ENCODE measurements around the gene PWP2. TPM values are rescaled to one million over a fixed set of nuclear protein-coding genes. Genes with fewer than 3 reads are reported as not detected.
"Not testable (repeated sequence)": the region's sequence is repeated elsewhere in the genome, so short reads cannot be mapped to it uniquely, and the experiment has no call there.

PWP2 gene
- 11.0 and 13.7 TPM in 2 replicates for total RNA-seq

DNA sequence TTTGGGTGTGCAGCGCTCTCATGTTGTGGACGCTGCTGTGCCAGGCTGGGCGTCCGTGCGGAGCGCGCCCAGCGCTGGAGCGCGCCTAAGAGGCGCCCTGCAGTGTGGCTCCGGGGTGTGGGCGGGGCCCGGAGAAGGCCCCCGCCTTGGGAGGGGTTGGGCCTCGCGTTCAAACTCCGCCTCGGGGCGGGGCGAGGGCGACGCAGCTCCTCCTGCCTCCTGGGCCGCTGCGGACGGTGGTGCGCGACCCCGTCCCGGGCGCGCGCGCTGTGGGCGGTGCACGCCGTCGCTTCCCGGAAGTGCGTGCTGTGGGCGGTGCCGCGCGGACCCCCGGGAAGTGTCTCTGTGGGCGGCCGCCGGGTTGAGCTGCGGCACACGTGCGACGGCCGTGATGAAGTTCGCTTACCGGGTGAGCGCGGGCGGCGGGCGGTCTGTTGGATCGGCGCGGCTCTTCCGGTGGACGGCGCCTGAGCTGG lies at the start of gene PWP2:
PWP2 (plus strand) TSS at position 374 of the 476 bp plus-strand sequence; CDS start at position 392, 18 bp downstream.
- H3K27me3 Mint-ChIP-seq (ENCODE audit: low read depth); H3K9me3 Mint-ChIP-seq; H3K36me3 Mint-ChIP-seq (ENCODE audit: low read depth); H3K27ac Mint-ChIP-seq; intact Hi-C loops (cut with micrococcal nuclease); H3K4me1 Mint-ChIP-seq (ENCODE audit: low read depth): not testable (repeated sequence)
- DNase-seq (ENCODE audit: low spot score) = peak; percentile 40
- peak within 1 kb of the TSS; percentile 51 for H3K4me3 Mint-ChIP-seq (ENCODE audit: low read depth)

DNA sequence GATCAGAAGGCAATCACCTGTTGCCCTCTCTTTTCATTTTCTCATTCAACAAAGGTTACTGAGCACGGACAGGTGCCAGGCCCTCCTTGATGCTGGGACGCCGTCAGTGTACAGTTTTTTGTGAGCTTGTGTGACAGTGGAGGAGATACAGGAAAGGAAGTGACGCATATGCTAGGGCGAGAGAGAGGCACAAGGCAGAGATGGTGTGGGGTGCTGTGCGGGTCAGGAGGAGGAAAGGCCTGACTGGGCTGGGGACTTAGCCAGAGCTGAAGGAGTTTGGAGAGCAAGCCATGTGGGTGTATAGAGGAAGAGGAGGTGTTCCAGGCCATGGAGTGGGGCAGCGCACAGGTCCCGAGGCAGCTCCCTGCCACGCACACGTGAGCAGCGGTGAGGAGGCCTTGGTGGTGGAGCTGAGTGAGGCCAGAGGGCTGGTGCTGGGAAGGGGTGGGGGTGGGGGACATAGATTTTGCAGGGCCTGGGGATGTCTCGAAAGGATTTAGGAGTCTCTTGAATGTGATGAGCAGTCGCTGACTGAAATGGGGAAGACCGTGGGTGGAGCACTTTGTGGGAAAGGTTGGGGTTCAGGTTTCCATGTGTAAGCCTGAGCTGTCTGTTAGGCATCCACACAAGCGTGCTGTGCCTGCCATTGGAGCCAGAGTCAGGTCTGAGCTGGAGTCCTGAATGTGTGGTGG lies 49.1 kb upstream of the PWP2 start:
- intact Hi-C loops (cut with micrococcal nuclease) = no loop called here
- H3K36me3 Mint-ChIP-seq (ENCODE audit: low read depth) = peaks cover 66% of the 10 kb centered on the region

DNA sequence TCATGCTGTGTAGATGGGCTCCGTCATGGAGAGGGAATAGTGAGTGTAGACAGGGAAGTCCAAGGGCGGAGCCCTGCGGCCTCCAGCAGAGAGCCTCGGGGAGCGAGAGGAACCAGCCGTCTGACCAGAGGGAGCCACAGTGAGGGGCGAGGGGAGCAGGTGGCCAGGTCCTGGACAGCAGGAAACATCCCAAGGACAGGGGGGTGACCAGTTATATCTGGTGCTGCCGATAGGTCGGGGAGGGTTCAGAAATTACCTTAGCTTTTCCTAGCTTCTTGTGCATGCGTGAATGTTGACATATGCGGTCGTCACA lies 48.6 kb upstream of the PWP2 start:
- no peak for DNase-seq (ENCODE audit: low spot score)
- no peaks in the 10 kb centered on the region for H3K27me3 Mint-ChIP-seq (ENCODE audit: low read depth)

More for the DNA sequence above, 49.1 kb upstream of the PWP2 start:
- Mint-ChIP-seq H3K27ac (peak overlapping the region; percentile 90), H3K9me3 (no peaks in the 10 kb centered on the region), H3K4me3 (ENCODE audit: low read depth) (peak overlapping the region; percentile 51), H3K27me3 (ENCODE audit: low read depth) (no peaks in the 10 kb centered on the region), H3K4me1 (ENCODE audit: low read depth) (peaks cover 36% of the 10 kb centered on the region)
- DNase-seq (ENCODE audit: low spot score) = no peak

GRCh38 chr21:44058981-44059380 lies 48.2 kb upstream of the PWP2 start:
- H3K36me3 Mint-ChIP-seq (ENCODE audit: low read depth) = peaks cover 68% of the 10 kb centered on the region
- peaks cover 34% of the 10 kb centered on the region for H3K4me1 Mint-ChIP-seq (ENCODE audit: low read depth)
- peak overlapping the region; percentile 90 for H3K27ac Mint-ChIP-seq
- DNase-seq (ENCODE audit: low spot score) = no peak
- H3K27me3 Mint-ChIP-seq (ENCODE audit: low read depth) = no peaks in the 10 kb centered on the region
- intact Hi-C loops (cut with micrococcal nuclease) = no loop called here
- no peak overlapping the region for H3K4me3 Mint-ChIP-seq (ENCODE audit: low read depth)
- no peaks in the 10 kb centered on the region for H3K9me3 Mint-ChIP-seq

More for the DNA sequence above, 48.6 kb upstream of the PWP2 start:
- H3K36me3 Mint-ChIP-seq (ENCODE audit: low read depth) = peaks cover 67% of the 10 kb centered on the region
- peak overlapping the region; percentile 90 for H3K27ac Mint-ChIP-seq
- peak overlapping the region; percentile 51 for H3K4me3 Mint-ChIP-seq (ENCODE audit: low read depth)
- no peaks in the 10 kb centered on the region for H3K9me3 Mint-ChIP-seq
- peaks cover 35% of the 10 kb centered on the region for H3K4me1 Mint-ChIP-seq (ENCODE audit: low read depth)
- intact Hi-C loops (cut with micrococcal nuclease) = no loop called here

DNA sequence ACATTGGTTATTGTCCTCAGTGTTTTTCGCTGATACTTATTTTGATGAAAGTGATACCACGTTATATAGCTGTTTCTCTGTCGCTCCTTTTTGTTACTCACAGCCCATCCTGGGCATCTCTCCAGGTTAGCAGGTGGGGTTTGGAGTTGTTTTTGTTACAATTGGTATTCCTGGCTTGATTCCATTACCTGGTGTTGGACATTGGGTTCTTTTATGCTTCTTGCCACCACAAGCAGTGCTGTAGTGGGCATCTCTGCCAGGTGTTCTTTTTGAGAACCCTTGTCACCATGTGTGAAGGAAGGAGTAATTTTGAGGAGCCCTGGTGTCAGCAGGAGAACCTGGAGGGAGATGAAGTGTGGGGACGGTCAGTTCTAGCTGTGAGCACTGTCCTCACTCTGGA lies 47.5 kb upstream of the PWP2 start:
- DNase-seq (ENCODE audit: low spot score) = no peak
- Mint-ChIP-seq H3K36me3 (ENCODE audit: low read depth) (peaks cover 70% of the 10 kb centered on the region), H3K4me3 (ENCODE audit: low read depth) (no peak overlapping the region), H3K27ac (no peak overlapping the region), H3K4me1 (ENCODE audit: low read depth) (peaks cover 35% of the 10 kb centered on the region), H3K9me3 (no peaks in the 10 kb centered on the region), H3K27me3 (ENCODE audit: low read depth) (no peaks in the 10 kb centered on the region)
- intact Hi-C loops (cut with micrococcal nuclease) = no loop called here

DNA sequence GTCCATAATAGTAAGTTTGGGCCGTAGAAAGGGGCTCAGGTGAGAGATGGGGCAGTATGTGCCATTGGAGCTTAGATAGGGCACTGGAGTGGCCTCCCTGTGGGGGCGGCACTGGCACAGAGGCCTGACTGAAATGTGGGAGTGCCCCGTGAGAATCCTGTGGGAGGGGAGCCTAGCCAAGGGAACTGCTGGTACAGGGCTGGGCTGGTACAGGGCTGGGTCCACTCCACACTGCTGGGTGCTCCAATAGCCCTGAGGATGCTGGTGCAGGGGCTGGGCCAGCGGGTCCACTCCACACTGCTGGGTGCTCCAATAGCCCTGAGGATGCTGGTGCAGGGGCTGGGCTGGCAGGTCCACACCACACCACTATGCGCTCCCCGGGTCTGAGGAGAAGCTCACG lies 44.8 kb upstream of the PWP2 start:
- Mint-ChIP-seq H3K36me3 (ENCODE audit: low read depth) (peaks cover 73% of the 10 kb centered on the region), H3K9me3 (no peaks in the 10 kb centered on the region), H3K4me1 (ENCODE audit: low read depth) (peaks cover 46% of the 10 kb centered on the region), H3K27ac (no peak overlapping the region), H3K4me3 (ENCODE audit: low read depth) (no peak overlapping the region), H3K27me3 (ENCODE audit: low read depth) (no peaks in the 10 kb centered on the region)
- DNase-seq (ENCODE audit: low spot score) = no peak
- intact Hi-C loops (cut with micrococcal nuclease) = no loop called here

DNA sequence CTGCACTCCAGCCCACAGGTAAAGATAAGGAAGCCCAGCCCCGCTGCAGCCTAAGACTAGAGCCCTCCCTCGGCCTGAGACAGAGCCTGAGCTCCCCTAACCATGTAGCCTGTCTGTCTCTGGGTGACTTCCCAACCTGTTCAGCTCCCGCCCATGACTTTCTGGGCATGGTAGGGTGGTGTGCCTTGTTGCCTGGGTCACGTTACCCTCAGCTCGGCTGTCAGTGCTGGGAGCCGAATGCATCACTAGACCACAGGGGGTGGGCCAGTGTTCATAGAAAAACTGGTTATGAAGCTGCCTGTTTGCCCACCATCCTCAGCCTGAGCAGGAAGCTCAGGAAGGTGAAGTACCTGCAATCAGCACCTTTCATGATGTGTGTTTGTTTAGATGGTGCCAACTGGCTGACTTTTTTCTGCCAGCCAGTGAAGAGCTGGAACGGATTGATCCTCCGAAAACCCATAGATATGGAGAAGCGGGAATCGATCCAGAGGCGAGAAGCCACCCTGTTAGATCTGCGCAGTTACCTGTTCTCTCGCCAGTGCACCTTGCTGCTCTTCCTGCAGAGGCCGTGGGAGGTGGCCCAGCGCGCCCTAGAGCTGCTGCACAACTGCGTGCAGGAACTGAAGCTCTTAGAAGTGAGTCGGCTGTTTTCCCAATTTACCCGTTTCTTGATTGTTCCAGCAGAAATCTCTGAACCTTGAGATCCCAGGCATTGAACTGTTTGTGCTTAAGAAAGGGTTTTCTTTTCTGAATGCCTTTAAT lies 43.9 kb upstream of the PWP2 start:
- DNase-seq (ENCODE audit: low spot score) = no peak
- Mint-ChIP-seq H3K27ac (peak overlapping the region; percentile 55), H3K36me3 (ENCODE audit: low read depth) (peaks cover 72% of the 10 kb centered on the region), H3K9me3 (no peaks in the 10 kb centered on the region), H3K4me1 (ENCODE audit: low read depth) (peaks cover 40% of the 10 kb centered on the region), H3K4me3 (ENCODE audit: low read depth) (no peak overlapping the region), H3K27me3 (ENCODE audit: low read depth) (no peaks in the 10 kb centered on the region)
- intact Hi-C loops (cut with micrococcal nuclease) = no loop called here

- H3K36me3 Mint-ChIP-seq (ENCODE audit: low read depth) = peaks cover 69% of the 10 kb centered on the region
- DNase-seq (ENCODE audit: low spot score) = no peak
- H3K9me3 Mint-ChIP-seq = no peaks in the 10 kb centered on the region
- no peaks in the 10 kb centered on the region for H3K27me3 Mint-ChIP-seq (ENCODE audit: low read depth)
- peaks cover 33% of the 10 kb centered on the region for H3K4me1 Mint-ChIP-seq (ENCODE audit: low read depth)
- peak overlapping the region; percentile 93 for H3K27ac Mint-ChIP-seq
- peak overlapping the region; percentile 64 for H3K4me3 Mint-ChIP-seq (ENCODE audit: low read depth)
- intact Hi-C loops (cut with micrococcal nuclease) = loop anchor here (2.0 kb wide), 2 partner anchors 18 to 40 kb away; no protein-coding TSS in a partner anchor
These were observed 42.3 kb upstream of the PWP2 start for GRCh38 chr21:44064852-44065403.

DNA sequence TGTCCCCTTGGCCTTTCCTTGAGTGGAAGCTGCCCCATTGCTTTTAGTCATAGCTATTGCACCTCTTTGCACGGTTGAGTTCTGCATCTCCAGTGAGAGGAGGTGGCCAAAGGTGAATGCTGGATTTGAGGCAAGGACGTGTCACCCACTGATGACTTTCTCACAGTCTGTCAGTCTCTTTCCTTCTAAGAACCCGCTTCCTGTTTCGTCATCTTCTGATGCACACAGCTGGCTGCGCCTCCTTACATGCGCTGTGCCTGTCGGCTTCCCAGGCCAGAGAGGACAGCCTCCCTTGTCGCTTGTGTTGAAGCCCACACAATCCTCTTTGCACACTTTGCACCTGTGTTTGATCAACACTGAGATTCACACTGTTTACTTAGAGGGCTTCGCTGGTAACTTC lies 41.8 kb upstream of the PWP2 start:
- Mint-ChIP-seq H3K27ac (peak overlapping the region; percentile 93), H3K36me3 (ENCODE audit: low read depth) (peaks cover 71% of the 10 kb centered on the region), H3K9me3 (no peaks in the 10 kb centered on the region), H3K4me3 (ENCODE audit: low read depth) (peak overlapping the region; percentile 64), H3K27me3 (ENCODE audit: low read depth) (no peaks in the 10 kb centered on the region), H3K4me1 (ENCODE audit: low read depth) (peaks cover 33% of the 10 kb centered on the region)
- intact Hi-C loops (cut with micrococcal nuclease) = loop anchor here (2.0 kb wide), 2 partner anchors 17 to 41 kb away; no protein-coding TSS in a partner anchor
- DNase-seq (ENCODE audit: low spot score) = peak; percentile 67

DNA sequence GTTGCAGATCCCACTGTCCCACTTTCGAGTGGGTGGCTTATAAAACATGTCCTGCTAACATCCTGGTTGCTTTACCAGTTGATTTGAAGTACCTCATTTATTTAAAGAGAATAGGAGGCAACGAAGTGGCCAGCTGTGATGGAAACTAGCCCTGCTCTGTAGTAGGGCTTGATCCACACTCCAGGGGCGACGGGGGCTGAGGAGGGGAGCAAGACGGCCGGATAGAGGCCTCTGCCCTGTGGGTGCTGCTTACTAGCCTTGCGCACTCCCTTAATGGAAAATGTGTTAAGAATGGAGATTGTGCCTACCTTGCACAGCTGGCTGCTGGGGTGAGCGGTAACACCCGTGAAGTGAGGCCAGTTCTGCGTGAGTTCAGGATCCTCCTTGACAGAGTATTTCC lies 41.1 kb upstream of the PWP2 start:
- Mint-ChIP-seq H3K4me1 (ENCODE audit: low read depth) (peaks cover 33% of the 10 kb centered on the region), H3K27me3 (ENCODE audit: low read depth) (no peaks in the 10 kb centered on the region), H3K4me3 (ENCODE audit: low read depth) (peak overlapping the region; percentile 23), H3K36me3 (ENCODE audit: low read depth) (peaks cover 71% of the 10 kb centered on the region), H3K27ac (peak overlapping the region; percentile 93), H3K9me3 (no peaks in the 10 kb centered on the region)
- no peak for DNase-seq (ENCODE audit: low spot score)
- intact Hi-C loops (cut with micrococcal nuclease) = no loop called here

DNA sequence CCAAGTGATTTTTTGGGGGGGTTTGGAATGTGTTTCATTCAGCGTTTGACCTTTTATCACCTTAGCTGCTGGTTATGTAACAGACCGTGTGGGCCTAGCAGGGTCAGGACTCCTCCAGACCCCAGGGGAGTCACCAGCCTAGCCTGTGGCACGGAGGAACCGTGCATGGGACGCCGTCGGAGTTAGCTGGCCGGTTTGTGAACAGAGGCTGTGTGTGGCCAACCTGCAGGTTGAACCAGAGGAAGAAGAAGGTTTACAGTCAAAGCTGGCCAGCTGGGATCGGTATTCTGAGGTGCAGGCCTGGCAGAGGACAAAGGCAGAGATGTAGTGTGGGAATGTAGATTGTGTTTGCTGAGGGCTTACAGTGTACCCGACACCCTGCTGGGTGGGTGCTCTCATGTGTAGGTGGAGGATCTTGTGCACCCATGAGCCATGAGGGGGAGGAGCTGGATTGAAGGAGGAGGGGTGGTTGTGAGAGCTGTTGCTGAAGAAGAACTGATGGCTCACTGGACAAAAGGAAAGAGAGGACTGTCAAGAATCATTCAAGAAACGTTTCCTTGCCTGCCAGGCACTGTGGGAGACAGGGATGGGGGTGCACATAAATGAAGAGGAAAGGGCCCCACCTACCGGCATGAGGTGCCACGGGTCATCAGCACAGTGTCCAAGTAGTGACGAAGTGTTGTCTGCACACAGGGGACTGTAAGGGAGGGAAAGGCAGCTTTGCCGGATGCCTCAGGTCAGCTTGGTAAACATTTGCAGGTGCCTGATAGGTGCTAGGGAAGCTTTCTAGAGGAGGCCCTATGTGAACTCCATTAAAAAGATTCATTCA lies 40.0 kb upstream of the PWP2 start:
- no peaks in the 10 kb centered on the region for H3K9me3 Mint-ChIP-seq

GRCh38 chr21:44070391-44070790 lies 36.8 kb upstream of the PWP2 start:
- no peak overlapping the region for H3K27ac Mint-ChIP-seq

More for the DNA sequence above, 40.0 kb upstream of the PWP2 start:
- Mint-ChIP-seq H3K27ac (peak overlapping the region; percentile 39), H3K36me3 (ENCODE audit: low read depth) (peaks cover 75% of the 10 kb centered on the region), H3K4me3 (ENCODE audit: low read depth) (no peak overlapping the region), H3K4me1 (ENCODE audit: low read depth) (peaks cover 33% of the 10 kb centered on the region), H3K27me3 (ENCODE audit: low read depth) (no peaks in the 10 kb centered on the region)
- no peak for DNase-seq (ENCODE audit: low spot score)
- intact Hi-C loops (cut with micrococcal nuclease) = no loop called here

More at GRCh38 chr21:44070391-44070790, 36.8 kb upstream of the PWP2 start:
- H3K27me3 Mint-ChIP-seq (ENCODE audit: low read depth) = no peaks in the 10 kb centered on the region
- no peak for DNase-seq (ENCODE audit: low spot score)
- peaks cover 69% of the 10 kb centered on the region for H3K36me3 Mint-ChIP-seq (ENCODE audit: low read depth)
- peaks cover 19% of the 10 kb centered on the region for H3K4me1 Mint-ChIP-seq (ENCODE audit: low read depth)
- intact Hi-C loops (cut with micrococcal nuclease) = no loop called here
- H3K9me3 Mint-ChIP-seq = no peaks in the 10 kb centered on the region
- H3K4me3 Mint-ChIP-seq (ENCODE audit: low read depth) = no peak overlapping the region
